Stimulated activated CD8-positive, alpha-beta memory T cell treated with anti-CD3 and anti-CD28 coated beads, Interleukin-7, amount 100 ng/mL, for 1 hour (primary cell): Measurements from ENCODE around the gene ZNF362.
"Not testable (repeated sequence)": the region's sequence is repeated elsewhere in the genome, so short reads cannot be mapped to it uniquely, and the experiment has no call there.

ENCODE experiments used
- DNase-seq, 2 donors: peaks; one replicate each; pipeline ENCODE4 v3.0.0-alpha.2; 2020; ENCODE audit warnings: low read depth in 2 of 2

The ZNF362 gene

DNA sequence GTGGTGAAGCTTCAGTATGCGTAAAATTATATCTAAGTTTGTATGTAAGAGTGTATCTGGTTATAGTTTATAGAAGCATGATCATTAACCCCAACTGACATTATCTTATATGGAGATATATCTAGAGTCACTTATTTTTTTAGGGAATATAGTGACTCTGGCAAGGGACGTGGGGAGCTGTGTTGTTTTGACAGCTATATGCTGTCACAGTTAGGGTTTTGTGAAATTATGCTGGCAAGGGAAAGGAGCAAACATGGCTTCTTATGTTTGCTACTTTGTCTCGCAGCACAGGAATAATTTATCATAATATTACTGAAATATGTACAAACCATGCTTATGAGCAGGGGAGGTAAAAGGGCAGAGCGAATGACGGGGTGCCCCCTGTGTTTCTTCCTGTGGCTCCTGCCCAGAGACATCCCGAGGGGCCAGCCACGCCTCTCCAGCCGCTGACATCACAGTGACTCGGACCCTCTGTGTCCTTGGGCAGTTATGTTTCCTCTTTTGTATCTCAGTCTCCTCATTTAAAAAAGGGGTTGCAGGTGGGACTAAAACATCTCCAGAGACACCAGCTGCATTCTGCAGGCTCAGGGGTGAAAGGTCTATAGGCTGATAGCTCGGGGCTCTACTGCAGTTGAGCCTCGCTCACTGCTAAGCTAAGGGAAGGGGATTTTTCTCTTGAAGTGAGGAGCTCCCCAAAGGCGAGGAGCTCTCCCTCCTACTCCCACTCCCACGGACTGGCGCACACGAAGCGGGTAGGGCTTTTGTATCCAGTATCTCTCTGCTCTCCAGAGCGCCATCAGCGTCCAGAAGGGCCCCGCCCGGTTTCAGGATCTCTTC is 49.7 kb downstream of the ZNF362 start:
- DNase-seq = no peak

DNA sequence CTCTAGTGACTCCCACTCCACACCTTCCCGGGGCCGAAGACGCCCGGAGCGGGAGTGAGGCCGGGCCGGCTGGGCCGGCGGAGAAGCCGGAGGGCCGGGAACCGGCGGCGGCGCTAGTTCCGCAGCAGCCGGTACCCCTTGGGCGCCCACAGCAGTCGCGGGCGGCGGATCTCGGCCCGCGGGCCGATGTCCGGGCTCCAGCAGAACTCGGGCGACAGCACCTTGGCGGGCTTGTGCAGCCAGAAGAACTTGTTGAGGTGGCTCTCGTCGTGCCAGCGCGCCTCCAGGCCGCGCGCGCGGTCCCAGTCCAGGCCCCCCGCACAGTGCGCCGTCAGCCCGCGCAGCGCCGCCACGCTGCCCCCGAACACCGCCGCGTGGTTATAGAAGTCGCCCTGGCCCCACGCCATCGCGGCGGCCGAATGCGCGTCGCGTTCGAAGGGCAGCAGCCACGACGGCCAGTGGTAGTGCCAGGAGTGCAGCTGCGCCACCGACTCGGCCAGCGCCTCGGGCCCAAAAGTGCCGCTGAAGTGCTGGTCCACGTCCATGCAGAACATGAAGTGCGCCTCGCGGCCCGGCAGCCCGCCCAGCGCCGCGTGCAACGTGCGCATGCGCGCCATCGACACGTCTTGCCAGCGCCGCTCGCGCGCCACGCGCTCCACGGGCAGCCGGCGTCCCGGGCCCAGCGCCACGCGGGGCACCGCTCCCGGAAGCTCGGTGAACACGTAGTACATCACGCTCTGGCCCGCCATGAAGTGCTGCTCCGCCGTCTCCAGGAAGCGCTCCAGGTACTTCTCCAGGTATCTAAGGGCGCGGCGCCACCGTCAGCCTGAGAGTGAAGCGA is 50.6 kb downstream of the ZNF362 start:
- no peak for DNase-seq

DNA sequence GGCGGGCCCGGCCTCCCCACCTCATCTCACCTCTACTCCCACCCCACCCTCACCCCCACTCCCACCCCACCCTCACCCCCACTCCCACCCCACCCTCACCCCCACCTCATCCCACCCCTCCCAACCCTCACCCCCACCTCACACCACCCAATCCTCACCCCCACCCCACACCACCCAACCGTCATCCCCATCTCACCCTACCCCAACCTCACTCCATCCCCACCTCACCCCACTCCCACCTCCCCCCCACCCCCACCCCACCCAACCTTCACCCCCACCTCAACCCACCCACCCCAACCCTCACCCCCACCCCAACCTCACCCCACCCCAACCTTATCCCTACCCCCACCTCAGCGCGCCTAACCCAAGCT is 51.2 kb downstream of the ZNF362 start:
- DNase-seq = no peak

DNA sequence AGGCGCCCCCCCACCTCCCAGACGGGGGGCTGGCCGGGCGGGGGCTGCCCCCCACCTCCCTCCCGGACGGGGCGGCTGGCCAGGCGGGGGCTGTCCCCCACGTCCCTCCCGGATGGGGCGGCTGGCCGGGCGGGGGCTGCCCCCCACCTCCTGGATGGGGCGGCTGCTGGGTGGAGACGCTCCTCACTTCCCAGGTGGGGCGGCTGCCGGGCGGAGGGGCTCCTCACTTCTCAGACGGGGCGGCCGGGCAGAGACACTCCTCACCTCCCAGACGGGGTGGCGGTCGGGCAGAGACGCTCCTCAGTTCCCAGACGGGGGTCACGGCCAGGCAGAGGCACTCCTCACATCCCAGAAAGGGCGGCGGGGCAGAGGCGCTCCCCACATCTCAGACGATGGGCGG is 53.1 kb downstream of the ZNF362 start:
- not testable (repeated sequence) for DNase-seq

DNA sequence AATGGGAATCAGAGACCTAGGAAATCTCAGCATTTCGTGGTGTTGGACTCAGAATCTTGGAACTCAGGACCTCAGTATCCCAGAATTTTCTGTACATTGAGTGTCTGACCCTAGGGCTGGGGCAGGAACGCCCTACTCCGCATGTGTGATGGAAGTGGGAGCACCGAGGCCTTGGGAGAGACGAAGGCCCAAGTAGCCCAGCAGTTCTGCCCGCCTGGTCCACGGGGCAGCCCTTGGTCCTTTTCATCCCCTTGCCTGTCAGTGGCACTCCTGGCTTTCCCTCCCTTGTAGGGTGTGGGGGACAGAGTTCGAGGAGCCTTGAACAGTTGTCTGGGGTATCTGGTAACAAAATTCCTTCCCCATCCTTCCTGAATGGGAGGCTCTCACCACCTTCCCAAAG is 54.4 kb downstream of the ZNF362 start:
- DNase-seq = no peak

DNA sequence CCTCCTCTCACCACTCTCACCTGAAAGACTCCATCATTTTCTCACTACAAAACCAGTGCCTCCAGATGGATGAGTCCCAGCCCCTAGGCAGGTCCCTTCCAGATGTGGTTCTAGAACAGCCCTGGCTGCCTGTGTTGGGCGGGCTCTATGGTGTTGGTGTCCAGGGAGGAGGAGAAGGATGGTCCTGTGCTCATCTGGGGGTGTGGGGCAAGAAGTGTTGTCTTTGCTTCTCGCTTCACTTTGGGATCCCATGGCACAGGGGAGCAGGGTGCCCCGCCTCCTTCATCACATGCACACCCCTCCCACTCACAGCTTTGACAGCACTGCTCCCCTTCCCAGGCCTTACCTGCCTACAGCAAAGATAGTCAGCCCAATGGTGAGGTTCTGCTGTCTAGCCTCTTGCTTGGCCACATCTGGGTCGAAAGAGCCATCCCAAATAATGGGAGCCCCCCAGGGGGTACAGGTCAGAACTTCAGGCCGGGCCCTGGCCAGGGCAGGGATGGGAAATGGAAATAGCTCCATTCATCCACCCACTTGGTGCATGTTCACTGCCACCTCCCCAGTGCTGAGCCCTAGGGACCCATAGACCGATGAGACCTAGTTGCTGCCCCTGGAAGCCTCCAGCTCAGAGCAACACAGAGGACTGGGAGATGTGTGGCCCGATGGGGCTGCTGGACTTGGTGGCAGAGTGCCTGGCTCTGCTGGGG is 55.6 kb downstream of the ZNF362 start:
- DNase-seq = no peak

DNA sequence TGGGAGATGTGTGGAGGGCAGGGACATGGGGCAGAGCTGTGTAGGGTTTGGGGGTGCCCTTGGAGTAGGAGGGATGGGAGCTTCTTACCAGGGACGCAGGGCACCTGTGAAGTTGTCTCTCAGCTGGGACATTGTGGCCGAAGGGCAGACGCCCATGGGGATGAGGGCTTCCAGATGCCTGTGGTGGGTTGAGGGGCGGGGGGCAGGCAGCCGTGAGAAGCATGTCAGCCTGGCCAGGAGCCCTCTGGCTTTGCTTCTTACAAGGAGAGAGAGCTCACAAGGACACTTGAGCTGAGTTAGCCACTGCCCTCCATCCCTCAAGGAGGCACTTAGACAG is 56.1 kb downstream of the ZNF362 start:
- DNase-seq = no peak

DNA sequence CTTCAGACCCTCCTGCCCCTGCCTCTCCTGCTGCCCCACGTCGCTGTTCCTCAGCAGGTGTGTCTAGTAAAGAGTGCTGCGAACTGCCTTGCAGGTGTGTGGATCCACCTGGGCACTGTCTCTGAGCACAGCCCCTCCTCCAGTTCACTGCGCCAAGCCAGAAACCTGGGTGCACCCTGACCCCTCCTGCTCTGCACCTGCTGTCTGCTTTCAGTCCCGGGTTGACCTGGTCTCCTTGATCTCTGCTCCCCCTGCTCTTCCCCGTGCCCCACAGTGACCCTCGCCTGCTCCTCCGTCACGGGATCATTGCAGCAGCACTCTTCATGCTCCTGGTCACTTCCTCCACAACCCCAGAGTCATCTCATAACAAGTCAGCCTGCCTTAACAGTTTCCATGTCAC is 58.1 kb downstream of the ZNF362 start:
- DNase-seq = no peak

DNA sequence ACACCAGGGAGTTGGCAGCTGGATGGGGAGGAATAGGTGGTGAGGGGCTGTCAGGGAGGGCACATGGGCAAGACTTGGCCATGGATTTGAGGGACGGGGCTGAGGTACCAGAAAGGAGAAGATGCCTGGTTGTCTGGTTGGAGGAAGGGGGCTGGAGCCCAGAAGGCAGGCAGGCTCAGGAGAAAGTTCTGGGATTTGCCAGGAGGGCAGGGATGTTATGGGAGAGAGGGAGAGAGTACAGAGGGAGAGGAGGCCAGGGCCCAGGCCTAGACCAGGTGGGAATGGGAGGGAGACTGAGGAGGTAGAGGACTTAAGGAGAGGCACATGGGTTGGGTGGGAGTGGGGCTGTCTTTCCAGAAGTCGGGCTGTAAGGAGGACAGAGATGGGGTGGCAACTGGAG is 60.3 kb downstream of the ZNF362 start:
- DNase-seq = no peak

DNA sequence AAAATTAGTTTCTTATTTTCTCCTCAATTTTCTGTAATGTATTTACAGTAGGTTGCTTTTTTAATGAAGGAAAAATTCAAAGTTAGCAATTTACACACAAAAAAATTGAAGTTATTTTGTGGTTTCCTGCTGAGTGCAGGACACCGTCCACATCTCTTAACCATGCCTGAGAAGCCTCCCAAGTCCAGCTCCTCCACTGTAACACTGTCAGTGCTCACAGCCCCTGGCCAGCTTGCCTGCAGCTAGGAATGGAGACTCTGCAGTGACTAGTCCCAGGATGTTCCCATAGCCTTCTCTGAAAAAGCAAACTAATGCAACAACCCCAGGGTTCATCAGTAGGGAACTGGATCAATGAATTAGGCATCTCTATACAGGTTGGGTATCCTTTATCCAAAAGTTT is 61.1 kb downstream of the ZNF362 start:
- no peak for DNase-seq

DNA sequence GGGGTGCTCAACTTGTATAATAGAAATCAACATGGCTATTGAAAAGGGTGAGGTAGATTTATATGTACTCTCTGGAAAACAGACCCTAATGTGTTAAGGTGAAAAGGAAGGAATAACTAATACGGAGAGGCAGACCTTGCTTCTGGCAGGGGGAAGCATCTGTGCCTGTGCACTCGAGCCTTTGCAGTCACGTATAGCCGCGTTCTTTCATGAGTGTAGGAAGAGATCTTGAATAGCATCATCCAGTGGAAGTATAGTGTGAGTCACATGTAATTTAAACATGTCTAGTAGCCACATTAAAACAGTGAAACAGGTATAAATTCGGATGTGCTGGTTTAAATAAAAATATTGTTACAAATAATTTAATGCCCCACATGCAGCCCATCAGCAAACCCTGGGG is 61.7 kb downstream of the ZNF362 start:
- no peak for DNase-seq

DNA sequence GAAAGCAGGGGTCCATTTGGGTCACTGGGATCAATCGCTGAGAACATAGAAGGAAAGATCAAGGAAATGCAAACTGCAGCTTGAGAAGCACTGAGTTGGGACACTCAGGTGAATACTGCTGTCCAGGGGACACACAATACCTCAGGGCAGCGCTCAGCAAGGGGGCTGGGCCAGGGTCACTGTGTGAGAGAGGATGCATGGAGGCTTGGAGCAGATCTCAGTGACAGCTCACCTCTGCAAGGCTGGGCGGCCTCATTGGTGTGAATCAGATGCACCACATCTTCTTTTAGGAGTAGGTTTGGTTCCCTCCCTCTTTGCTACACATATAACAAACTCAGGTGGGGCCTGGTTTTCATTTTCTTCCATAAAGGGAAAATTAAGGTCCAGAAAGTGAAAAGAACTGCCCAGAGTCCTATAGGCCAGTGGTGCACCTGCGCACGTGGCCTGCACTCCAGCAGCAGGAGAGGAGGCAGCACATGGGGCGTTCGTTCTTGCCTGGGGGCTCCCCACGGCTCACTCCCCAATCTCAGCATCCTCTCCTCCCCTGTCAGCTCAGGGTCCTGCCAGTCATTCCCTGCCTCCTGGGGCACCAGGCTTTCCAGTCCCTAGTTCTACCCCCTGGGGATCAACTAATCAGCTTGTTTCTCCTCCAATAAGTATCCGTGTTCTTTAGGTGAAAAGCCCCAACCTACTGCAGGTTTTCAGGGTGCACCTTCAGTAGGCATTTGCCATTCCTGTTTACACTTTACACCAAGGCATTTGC is 63.1 kb downstream of the ZNF362 start:
- DNase-seq = no peak

DNA sequence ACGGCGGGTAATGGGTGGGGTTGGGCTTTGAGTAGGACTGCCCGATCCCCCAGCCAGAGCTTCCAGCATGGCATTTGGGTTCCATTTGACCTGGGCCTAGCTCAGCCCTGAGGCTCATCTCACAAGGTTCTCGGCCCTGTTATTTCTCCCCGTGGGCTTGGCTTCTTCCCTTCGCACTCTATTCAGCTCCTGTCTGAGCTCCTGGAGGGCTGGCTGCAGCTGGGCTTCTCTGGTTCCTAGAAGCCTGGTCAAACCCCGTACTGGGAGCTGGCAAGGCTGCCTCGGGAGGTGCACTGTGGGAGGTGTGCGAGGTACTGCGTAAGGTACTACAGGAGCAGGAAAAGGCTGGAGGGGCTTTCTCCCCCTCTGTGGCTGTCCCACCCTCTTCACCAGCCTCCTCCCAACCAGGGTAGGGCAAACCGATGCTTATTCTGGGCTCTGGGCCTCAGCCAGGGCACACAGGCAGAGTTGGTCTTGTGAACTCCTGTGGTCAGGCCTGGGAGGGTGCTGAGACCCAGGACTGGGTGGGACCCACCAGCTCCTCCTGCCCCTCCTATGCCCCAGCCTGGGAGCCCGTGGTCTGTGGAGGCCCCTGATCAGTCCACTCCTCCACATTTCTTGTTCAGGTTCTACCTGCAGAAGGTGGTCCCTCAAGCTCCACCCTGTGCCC is 63.8 kb downstream of the ZNF362 start:
- no peak for DNase-seq

DNA sequence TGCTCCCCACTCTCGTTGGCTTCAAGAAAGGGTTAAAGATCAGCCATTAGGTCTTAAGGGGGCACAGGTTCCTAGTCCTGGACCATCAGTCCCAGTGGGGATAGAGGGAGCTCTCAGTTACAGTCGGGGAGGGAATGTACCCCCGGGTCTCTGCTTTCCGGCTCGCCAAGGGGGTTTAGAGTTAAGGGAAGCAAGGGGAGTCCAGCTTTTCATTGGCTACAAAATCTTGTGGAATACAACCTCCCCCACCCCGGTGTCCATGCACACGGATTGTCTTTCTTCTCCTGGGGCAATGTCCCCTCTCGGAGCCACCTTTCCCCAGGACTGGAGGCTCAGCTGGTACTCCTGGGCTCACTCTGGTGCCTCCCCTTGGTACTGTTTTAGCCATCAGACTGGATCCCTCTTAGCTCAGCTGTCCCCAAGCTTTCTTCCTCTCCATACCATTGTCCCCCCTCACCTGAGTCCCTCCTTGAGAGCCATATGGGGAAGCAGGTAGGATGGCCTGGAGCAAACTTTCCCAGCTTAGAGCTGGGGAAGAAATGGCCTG is 64.4 kb downstream of the ZNF362 start, which contains the start of gene A3GALT2:
Gene A3GALT2 (minus strand): TSS at position 480 of the 547 bp plus-strand sequence. CDS start 0 bp downstream, at position 480.
- no peak for DNase-seq

DNA sequence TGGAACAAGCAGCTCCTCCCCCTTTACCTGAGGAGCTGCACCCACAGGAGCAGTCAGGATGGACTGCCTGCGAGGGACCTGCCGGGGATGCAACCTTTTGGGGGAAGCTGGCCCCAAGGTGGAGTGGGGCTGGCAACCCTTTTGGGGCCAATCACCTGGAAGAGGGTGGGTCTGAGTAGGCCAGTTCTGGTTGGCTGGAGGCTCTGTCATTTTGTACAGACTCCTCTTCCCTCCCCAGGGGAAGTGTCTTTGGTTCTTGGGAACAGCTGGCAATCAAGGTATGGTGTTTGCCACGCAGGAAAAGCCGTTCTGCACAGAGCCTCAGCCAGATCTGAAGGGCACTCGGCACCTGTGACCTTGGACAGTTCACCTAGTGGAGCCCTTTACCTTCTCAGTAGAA is 64.9 kb downstream of the ZNF362 start:
- DNase-seq = no peak

DNA sequence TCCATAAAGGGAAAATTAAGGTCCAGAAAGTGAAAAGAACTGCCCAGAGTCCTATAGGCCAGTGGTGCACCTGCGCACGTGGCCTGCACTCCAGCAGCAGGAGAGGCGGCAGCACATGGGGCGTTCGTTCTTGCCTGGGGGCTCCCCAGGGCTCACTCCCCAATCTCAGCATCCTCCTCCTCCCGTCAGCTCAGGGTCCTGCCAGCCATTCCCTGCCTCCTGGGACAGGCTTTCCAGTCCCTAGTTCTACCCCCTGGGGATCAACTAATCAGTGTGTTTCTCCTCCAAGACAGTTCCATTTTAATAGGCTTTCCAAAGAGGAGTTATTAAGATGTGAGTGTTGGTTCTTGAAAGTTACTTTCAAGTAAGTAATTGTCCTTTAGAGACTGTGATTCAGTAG is 65.8 kb downstream of the ZNF362 start:
- DNase-seq = no peak

DNA sequence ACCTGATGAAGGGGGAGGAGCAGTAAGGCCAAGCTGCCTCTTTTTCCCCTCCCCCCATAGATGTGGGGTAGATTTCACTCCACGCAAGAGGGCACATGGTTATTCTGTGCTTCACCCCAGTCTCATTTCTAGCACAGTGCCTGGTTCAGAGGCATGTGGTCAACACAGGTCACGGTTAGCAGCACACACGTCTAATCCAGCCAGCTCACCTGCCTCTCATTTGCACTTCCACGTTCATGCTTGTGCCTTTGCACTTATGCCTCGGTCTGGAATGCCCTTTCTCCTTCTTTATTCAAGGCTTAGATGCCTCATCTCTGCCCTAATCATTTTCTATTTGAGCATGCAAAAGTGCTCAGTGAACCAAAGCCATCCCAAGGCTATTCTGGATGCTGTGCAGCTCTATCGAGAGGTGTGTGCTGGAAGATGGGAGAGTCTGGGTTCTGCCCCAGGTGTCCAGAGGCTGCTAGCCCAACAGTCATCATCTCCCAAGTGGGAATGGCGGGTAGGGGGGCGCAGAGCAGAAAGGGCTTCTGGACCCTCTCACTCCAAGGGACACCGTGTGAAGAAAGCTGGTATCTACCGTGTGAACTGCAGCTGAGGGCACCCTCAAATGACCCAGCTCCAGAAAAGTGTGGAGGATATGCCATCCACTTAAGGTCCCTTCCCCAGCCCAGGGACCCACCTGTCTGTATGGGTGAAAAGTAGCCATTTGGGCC is 66.7 kb downstream of the ZNF362 start:
- DNase-seq = no peak

DNA sequence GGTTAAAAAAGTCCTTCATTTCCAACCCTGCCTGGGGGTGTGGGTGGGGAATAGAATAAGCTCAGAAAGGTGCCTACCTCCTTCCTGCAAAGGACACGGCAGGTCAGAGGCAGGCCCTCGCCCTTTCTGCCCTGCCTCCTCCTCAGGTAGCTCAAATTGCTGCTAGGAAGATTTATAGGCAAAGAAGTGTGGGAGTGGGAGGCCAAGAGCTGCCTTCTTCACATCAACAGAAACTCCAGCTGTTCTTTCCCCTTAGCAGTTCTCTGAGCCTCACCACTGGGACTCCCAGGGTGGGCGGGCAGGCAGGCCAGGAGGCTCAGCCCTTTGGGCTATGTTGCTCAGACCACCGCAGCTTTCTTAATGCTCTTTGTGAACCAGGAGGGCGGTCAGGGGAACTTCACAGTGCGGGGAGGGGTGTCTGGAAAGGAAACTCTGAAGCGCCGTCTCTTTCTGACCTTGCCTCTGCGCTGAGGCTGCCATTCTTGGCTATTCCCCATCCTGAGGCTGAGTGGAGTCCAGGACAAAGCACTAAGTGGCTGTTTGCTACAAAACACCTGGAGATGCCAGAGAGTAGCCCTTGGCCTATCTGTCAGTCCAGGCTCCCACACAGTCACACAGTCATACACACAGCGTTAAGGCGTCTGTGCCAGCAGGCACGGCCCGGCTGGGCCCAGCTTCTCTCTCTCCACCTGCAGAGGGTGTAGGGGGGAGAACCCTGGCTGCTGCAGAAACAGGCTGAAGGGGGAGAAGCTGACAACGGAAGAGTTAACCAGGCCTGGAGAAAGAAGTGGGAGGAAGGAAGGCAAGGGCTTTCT is 67.6 kb downstream of the ZNF362 start:
- no peak for DNase-seq
